ENCODE measurements around the gene BCAN. TPM values are rescaled to one million over a fixed set of nuclear protein-coding genes. Genes with fewer than 3 reads are reported as not detected.

BCAN gene
- total and polyA plus RNA-seq, 10 donors = 0.10 to 0.11 TPM; not detected in 8

- Histone ChIP-seq H3K4me1 (peaks cover 6 to 33% (median 15%) of the 10 kb centered on the region in 6 donors), H3K27ac (no peak overlapping the region), H3K36me3 (peaks cover 0 to 65% (median 48%) of the 10 kb centered on the region in 6 donors), H3K9me3 (no peaks in the 10 kb centered on the region), H3K4me3 (no peak overlapping the region), H3K27me3 (replicated peaks in 1 of 7) (no peaks in the 10 kb centered on the region)
- intact Hi-C loops (cut with DNase I; ENCODE audit: low total_unique reads) = no loop called here
- no peak for DNase-seq
- TF ChIP-seq CTCF (IDR thresholded peaks at IDR 0.05 in 8 of 11, conservative IDR thresholded peaks at IDR 0.05 in 3 of 11) = no peak
- no peak for TF ChIP-seq POLR2A (IDR thresholded peaks at IDR 0.05)
- TF ChIP-seq POLR2AphosphoS5 (IDR thresholded peaks at IDR 0.05) = no peak
- WGBS, 5 donors = 93 to 96% (median 95%) methylated on average over 3 of the region's 3 CpGs
Measured at GRCh38 chr1:156594190-156594589, 47.7 kb upstream of the BCAN start.

GRCh38 chr1:156595016-156595415 lies 46.9 kb upstream of the BCAN start:
- Histone ChIP-seq H3K27ac (no peak overlapping the region), H3K27me3 (replicated peaks in 1 of 7) (no peaks in the 10 kb centered on the region), H3K36me3 (peaks cover 0 to 65% (median 48%) of the 10 kb centered on the region in 6 donors), H3K4me1 (peaks cover 10 to 42% (median 20%) of the 10 kb centered on the region in 6 donors), H3K9me3 (no peaks in the 10 kb centered on the region), H3K4me3 (no peak overlapping the region)
- TF ChIP-seq POLR2AphosphoS5 (IDR thresholded peaks at IDR 0.05) (no peak), POLR2A (IDR thresholded peaks at IDR 0.05) (no peak), CTCF (IDR thresholded peaks at IDR 0.05 in 8 of 11, conservative IDR thresholded peaks at IDR 0.05 in 3 of 11) (no peak)
- intact Hi-C loops (cut with DNase I; ENCODE audit: low total_unique reads) = no loop called here
- no peak for DNase-seq
- WGBS, 5 donors = 88 to 98% (median 93%) methylated on average over 2 of the region's 2 CpGs

- intact Hi-C loops (cut with DNase I; ENCODE audit: low total_unique reads) = no loop called here
- no peak for DNase-seq
- TF ChIP-seq POLR2AphosphoS5 (IDR thresholded peaks at IDR 0.05) (no peak), CTCF (IDR thresholded peaks at IDR 0.05 in 8 of 11, conservative IDR thresholded peaks at IDR 0.05 in 3 of 11) (no peak), POLR2A (IDR thresholded peaks at IDR 0.05) (no peak)
- WGBS, 5 donors = 80 to 95% (median 92%) methylated on average over 3 of the region's 3 CpGs
- Histone ChIP-seq H3K36me3 (peaks cover 0 to 65% (median 48%) of the 10 kb centered on the region in 6 donors), H3K9me3 (no peaks in the 10 kb centered on the region), H3K27me3 (replicated peaks in 1 of 7) (no peaks in the 10 kb centered on the region), H3K4me3 (no peak overlapping the region), H3K27ac (no peak overlapping the region), H3K4me1 (peaks cover 13 to 44% (median 26%) of the 10 kb centered on the region in 6 donors)
Measured at GRCh38 chr1:156596426-156596825, 45.5 kb upstream of the BCAN start.

GRCh38 chr1:156598125-156598524 lies 43.8 kb upstream of the BCAN start:
- Histone ChIP-seq H3K9me3 (no peaks in the 10 kb centered on the region), H3K36me3 (peaks cover 0 to 60% (median 48%) of the 10 kb centered on the region in 6 donors), H3K4me3 (no peak overlapping the region), H3K27ac (no peak overlapping the region), H3K4me1 (peaks cover 8 to 46% (median 28%) of the 10 kb centered on the region in 6 donors), H3K27me3 (replicated peaks in 1 of 7) (no peaks in the 10 kb centered on the region)
- no peak for TF ChIP-seq POLR2A (IDR thresholded peaks at IDR 0.05)
- no peak for TF ChIP-seq CTCF (IDR thresholded peaks at IDR 0.05 in 8 of 11, conservative IDR thresholded peaks at IDR 0.05 in 3 of 11)
- no peak for DNase-seq
- intact Hi-C loops (cut with DNase I; ENCODE audit: low total_unique reads) = no loop called here
- 94 to 100% (median 98%) methylated on average over 5 of the region's 5 CpGs for WGBS, 5 donors

Data from spleen (tissue), 11 donors.